Panc1 (cell line): ENCODE measurements around the gene NFAM1.

Experiments used
- POLR2AphosphoS5 ChIP-seq: IDR thresholded peaks from 2 replicates; pipeline ENCODE4 v1.6.1; 2012; ENCODE audit warnings: mild to moderate bottlenecking, low read depth, low read length, moderate library complexity
- TCF7L2 ChIP-seq: IDR thresholded peaks from 2 replicates; pipeline ENCODE4 v1.6.1; 2011; ENCODE audit warnings: mild to moderate bottlenecking, low read depth, low read length, inconsistent platforms
- TF ChIP-seq, protein P1 (sequence below): fragments of 450-650 bp; IDR thresholded peaks from 2 replicates; pipeline ENCODE4 v1.5.1; 2017; ENCODE audit warnings: mild to moderate bottlenecking

DNA sequence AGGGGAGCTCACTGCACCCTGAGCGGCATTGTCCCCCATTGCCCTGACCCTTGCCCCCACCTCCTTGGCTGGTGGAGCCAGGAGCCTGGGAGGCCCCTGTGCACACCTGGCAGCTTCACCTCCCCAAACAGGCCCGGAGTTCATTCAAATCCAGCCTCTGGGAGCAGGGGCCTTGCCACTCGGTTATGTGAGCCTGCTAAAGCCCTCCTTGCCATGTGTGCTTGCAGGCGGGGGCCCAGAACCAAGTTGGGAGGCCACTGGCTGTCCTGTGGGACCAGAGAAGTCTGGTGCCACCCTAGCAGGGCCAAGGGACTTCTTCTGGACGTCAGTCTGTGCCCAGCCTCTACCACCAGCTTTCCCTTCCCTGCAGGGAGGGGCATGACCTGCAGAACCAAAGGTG lies 48.9 kb downstream of the NFAM1 start:
- TF ChIP-seq, protein P1, sequence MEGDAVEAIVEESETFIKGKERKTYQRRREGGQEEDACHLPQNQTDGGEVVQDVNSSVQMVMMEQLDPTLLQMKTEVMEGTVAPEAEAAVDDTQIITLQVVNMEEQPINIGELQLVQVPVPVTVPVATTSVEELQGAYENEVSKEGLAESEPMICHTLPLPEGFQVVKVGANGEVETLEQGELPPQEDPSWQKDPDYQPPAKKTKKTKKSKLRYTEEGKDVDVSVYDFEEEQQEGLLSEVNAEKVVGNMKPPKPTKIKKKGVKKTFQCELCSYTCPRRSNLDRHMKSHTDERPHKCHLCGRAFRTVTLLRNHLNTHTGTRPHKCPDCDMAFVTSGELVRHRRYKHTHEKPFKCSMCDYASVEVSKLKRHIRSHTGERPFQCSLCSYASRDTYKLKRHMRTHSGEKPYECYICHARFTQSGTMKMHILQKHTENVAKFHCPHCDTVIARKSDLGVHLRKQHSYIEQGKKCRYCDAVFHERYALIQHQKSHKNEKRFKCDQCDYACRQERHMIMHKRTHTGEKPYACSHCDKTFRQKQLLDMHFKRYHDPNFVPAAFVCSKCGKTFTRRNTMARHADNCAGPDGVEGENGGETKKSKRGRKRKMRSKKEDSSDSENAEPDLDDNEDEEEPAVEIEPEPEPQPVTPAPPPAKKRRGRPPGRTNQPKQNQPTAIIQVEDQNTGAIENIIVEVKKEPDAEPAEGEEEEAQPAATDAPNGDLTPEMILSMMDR, result no peak
- TF ChIP-seq TCF7L2 (no peak), POLR2AphosphoS5 (no peak)
